ENCODE measurements around the gene ADARB1. TPM values are rescaled to one million over a fixed set of nuclear protein-coding genes. Genes with fewer than 3 reads are reported as not detected.

The ADARB1 gene
- total RNA-seq, 1 experiment from 2014 or later = 12.1 TPM

- no peaks in the 10 kb centered on the region for H3K79me2 ChIP-seq (ENCODE audit: low read depth)
- no peaks in the 10 kb centered on the region for H3K36me3 ChIP-seq (ENCODE audit: low read depth)
- H3K9me3 ChIP-seq (ENCODE audit: insufficient read depth, low read depth) = no peaks in the 10 kb centered on the region
- H2AFZ ChIP-seq = no peak overlapping the region
- ChIA-PET POLR2A (ENCODE audit: unreplicated experiment) (no interaction called here), CTCF (no interaction called here)
- no peaks in the 10 kb centered on the region for H3K9me2 ChIP-seq (ENCODE audit: insufficient read depth)
- intact Hi-C loops (cut with micrococcal nuclease; ENCODE audit: unreplicated experiment) = no loop called here
- no peak overlapping the region for H3K4me2 ChIP-seq
- H3F3A ChIP-seq (ENCODE audit: insufficient read depth, low read depth) = no peaks in the 10 kb centered on the region
- H4K20me1 ChIP-seq (ENCODE audit: insufficient read depth) = no peaks in the 10 kb centered on the region
- TF ChIP-seq EZH2 (IDR thresholded peaks at IDR 0.05; ENCODE audit: low read depth) = no peak
- TF ChIP-seq CTCF (conservative IDR thresholded peaks at IDR 0.05) = no peak
- no peak for DNase-seq
- no peaks in the 10 kb centered on the region for H3K4me1 ChIP-seq (replicated peaks; ENCODE audit: insufficient read depth)
- no TSS peak for BruUV-seq (replicated peaks)
- no peaks in the 10 kb centered on the region for H3K27me3 ChIP-seq (ENCODE audit: insufficient read depth, low read depth)
- H3K4me3 ChIP-seq = no peak overlapping the region
- no peak overlapping the region for H3K27ac ChIP-seq
These were observed 188.2 kb downstream of the ADARB1 start for GRCh38 chr21:45262616-45263015.

DNA sequence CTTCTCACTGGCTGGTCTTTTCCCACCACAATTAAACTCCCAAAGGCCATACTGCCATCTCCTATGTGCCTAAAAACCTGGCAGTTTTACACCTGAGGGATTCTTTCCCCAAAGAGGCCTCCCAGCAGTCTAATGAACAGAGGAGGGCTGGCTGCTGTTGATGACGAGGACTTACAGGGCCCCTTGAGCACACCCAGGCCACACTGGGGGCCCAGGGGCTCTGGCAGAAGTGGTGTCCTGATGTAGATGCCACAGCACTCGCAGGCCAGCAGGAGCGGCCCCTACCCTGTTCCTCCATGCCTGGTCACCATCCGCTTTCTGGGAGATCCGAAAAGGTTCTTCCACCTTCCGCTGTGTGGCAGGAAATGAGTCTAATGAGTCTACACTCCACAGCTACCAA, 189.2 kb downstream of the ADARB1 start:
- Histone ChIP-seq H2AFZ (no peak overlapping the region), H3K27me3 (ENCODE audit: insufficient read depth, low read depth) (no peaks in the 10 kb centered on the region), H3K4me2 (no peak overlapping the region), H3K9me2 (ENCODE audit: insufficient read depth) (no peaks in the 10 kb centered on the region), H4K20me1 (ENCODE audit: insufficient read depth) (no peaks in the 10 kb centered on the region), H3K9me3 (ENCODE audit: insufficient read depth, low read depth) (no peaks in the 10 kb centered on the region), H3K36me3 (ENCODE audit: low read depth) (no peaks in the 10 kb centered on the region), H3K4me3 (no peak overlapping the region), H3F3A (ENCODE audit: insufficient read depth, low read depth) (no peaks in the 10 kb centered on the region), H3K4me1 (replicated peaks; ENCODE audit: insufficient read depth) (no peaks in the 10 kb centered on the region), H3K27ac (no peak overlapping the region), H3K79me2 (ENCODE audit: low read depth) (no peaks in the 10 kb centered on the region)
- no TSS peak for BruUV-seq (replicated peaks)
- ChIA-PET CTCF (no interaction called here), POLR2A (ENCODE audit: unreplicated experiment) (no interaction called here)
- no peak for TF ChIP-seq CTCF (conservative IDR thresholded peaks at IDR 0.05)
- no peak for DNase-seq
- intact Hi-C loops (cut with micrococcal nuclease; ENCODE audit: unreplicated experiment) = no loop called here

DNA sequence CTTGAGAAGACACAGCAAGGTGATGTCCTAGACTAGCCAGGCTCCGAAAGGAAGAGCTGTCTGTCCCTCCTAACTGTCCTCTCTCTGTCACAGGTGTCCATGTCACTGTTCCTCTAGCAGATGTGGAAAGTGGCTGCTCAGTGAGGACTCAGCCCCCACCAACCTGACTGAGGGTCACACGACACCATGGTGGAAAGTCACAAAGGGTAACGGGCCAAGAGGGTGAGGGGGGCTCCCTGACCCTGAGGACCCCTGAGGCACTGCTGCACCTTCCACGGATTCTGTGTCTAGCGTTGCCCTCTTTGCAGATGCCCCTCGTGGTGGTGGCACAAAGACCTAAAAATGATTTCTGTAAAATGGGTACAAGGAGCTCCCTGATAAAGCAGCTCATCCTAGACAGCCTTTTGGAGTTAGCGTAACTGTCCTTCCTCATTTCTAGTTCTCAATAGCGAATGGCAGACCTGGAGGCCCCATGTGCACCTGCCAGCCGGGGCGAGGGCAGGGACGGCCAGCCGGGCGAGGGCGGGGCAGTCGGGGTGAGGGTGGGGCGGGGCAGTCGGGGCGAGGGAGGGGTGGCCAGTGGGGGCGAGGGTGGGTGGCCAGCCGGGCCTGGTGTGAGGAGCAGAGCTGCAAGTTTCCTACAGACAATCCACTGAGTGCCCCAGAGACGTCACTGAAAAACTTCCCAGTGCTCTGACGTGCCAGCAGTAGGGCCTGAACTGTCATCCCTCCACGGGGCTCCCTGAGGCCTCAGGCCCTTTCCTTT, 189.9 kb downstream of the ADARB1 start:
- no peak overlapping the region for H2AFZ ChIP-seq
- H3F3A ChIP-seq (ENCODE audit: insufficient read depth, low read depth) = no peaks in the 10 kb centered on the region
- H3K4me3 ChIP-seq = no peak overlapping the region
- intact Hi-C loops (cut with micrococcal nuclease; ENCODE audit: unreplicated experiment) = no loop called here
- H3K27me3 ChIP-seq (ENCODE audit: insufficient read depth, low read depth) = no peaks in the 10 kb centered on the region
- DNase-seq = no peak
- H3K79me2 ChIP-seq (ENCODE audit: low read depth) = no peaks in the 10 kb centered on the region
- no peaks in the 10 kb centered on the region for H3K4me1 ChIP-seq (replicated peaks; ENCODE audit: insufficient read depth)
- no peaks in the 10 kb centered on the region for H4K20me1 ChIP-seq (ENCODE audit: insufficient read depth)
- CTCF ChIA-PET = no interaction called here
- BruUV-seq (replicated peaks) = no TSS peak
- H3K4me2 ChIP-seq = no peak overlapping the region
- no peaks in the 10 kb centered on the region for H3K9me2 ChIP-seq (ENCODE audit: insufficient read depth)
- H3K9me3 ChIP-seq (ENCODE audit: insufficient read depth, low read depth) = no peaks in the 10 kb centered on the region
- no peak overlapping the region for H3K27ac ChIP-seq
- TF ChIP-seq CTCF (conservative IDR thresholded peaks at IDR 0.05) (no peak), EZH2 (IDR thresholded peaks at IDR 0.05; ENCODE audit: low read depth) (no peak)
- POLR2A ChIA-PET (ENCODE audit: unreplicated experiment) = no interaction called here
- H3K36me3 ChIP-seq (ENCODE audit: low read depth) = no peaks in the 10 kb centered on the region
